Erythroblast (primary cell): ENCODE results near the gene PARD3.

Experiments
- GATA1 ChIP-seq: IDR thresholded peaks from 2 replicates; pipeline ENCODE4 v1.6.1; 2011; ENCODE audit warnings: low read depth, mild to moderate bottlenecking, control low read depth, low read length, moderate library complexity
- POLR2A ChIP-seq: IDR thresholded peaks from 2 replicates; pipeline ENCODE4 v1.6.1; 2011; ENCODE audit warnings: mild to moderate bottlenecking, low read length

DNA sequence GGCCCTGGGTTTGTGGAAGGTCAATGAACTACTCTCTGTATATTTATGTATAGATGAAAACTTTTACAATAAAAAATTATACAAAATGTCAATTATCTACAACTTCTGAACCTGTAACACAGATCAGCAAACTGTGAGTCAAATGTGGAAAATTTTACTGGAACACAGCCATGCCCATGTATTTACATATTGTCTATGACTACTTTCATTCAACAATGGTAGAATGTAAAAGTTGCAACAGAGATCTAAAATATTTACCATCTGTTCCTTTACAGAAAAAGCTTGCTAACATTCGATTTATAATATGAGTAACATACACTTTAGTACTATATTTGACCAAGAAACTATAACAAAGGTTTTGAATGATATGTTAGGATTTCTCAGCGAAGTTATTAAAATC is 481.6 kb downstream of the PARD3 start:
- no peak for TF ChIP-seq POLR2A
- no peak for TF ChIP-seq GATA1
